ENCODE measurements around the gene KRT16.
"Not testable (repeated sequence)": the region's sequence is repeated elsewhere in the genome, so short reads cannot be mapped to it uniquely, and the experiment has no call there.

Gene KRT16

DNA sequence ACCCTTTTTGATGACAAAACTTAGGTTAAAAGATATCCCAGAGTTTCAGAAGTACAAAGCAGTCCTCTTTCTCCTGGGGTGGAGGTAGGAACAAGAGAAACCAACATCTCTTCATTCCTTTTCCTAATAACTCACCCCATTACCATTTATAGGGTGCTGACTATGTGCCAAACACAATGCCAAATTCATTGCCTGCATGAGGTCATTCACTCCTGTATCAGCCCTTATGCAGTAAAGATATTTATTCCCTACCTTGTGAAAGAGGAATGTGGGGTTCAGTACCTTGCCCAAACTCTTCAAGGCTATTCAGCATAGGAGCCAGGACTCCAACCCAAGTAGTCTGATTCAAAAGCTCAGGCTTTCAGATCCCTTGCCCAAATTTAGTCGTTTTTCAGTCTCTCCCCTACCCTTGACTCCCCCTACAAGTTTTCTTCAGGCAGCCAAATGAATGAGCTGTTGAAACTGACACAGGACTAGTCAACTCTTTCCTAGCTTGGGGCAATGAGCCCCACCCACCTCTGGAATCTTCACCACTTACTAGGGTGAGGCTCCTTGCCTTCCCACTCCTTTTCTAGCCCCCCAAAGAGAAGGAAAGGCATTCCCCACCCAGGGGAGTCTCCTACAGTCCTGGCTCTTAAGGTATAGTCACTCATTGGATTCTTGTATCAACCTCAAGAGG lies 31.7 kb downstream of the KRT16 start:
- Histone ChIP-seq H3K36me3 (ENCODE audit: control insufficient read depth, insufficient read depth, low read length) (no peaks in the 10 kb centered on the region), H3K4me3 (ENCODE audit: low read length) (no peak overlapping the region), H3K4me1 (ENCODE audit: control insufficient read depth, insufficient read depth, low read length) (peaks cover 2% of the 10 kb centered on the region; the same call in 1 of the 2 replicates), H3K9me3 (ENCODE audit: control insufficient read depth, insufficient read depth, low read length) (no peaks in the 10 kb centered on the region), H3K27me3 (ENCODE audit: control insufficient read depth, insufficient read depth, low read length) (no peaks in the 10 kb centered on the region), H3K27ac (ENCODE audit: low read length) (no peak overlapping the region)
- WGBS (ENCODE audit: insufficient coverage, insufficient read length) = no CpG with 5 or more reads among the region's 1 CpG
- DNase-seq (ENCODE audit: low read depth, low spot score) = no peak

DNA sequence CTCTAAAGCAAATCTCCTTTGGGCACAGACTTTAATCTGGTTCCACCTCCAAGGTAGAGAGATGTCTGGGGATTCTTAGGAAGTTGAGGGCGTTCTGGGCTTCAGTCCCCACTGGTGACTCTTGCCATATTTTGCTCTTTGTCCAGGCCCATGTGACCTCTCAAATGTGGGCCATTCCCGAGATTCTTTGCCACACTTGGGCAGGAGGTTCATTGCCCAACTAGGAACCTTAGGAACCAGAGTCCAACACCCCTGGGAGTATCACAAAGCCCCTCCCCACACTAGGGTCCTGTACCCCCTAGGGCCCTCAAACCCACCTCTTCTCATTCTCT lies 32.4 kb downstream of the KRT16 start:
- no peak overlapping the region for H3K27ac ChIP-seq (ENCODE audit: low read length)
- DNase-seq (ENCODE audit: low read depth, low spot score) = no peak
- no peak overlapping the region for H3K4me3 ChIP-seq (ENCODE audit: low read length)
- no CpG with 5 or more reads among the region's 2 CpGs for WGBS (ENCODE audit: insufficient coverage, insufficient read length)
- H3K4me1 ChIP-seq (ENCODE audit: control insufficient read depth, insufficient read depth, low read length) = peaks cover 2% of the 10 kb centered on the region; the same call in 1 of the 2 replicates
- H3K9me3 ChIP-seq (ENCODE audit: control insufficient read depth, insufficient read depth, low read length) = no peaks in the 10 kb centered on the region
- H3K36me3 ChIP-seq (ENCODE audit: control insufficient read depth, insufficient read depth, low read length) = no peaks in the 10 kb centered on the region
- H3K27me3 ChIP-seq (ENCODE audit: control insufficient read depth, insufficient read depth, low read length) = no peaks in the 10 kb centered on the region

DNA sequence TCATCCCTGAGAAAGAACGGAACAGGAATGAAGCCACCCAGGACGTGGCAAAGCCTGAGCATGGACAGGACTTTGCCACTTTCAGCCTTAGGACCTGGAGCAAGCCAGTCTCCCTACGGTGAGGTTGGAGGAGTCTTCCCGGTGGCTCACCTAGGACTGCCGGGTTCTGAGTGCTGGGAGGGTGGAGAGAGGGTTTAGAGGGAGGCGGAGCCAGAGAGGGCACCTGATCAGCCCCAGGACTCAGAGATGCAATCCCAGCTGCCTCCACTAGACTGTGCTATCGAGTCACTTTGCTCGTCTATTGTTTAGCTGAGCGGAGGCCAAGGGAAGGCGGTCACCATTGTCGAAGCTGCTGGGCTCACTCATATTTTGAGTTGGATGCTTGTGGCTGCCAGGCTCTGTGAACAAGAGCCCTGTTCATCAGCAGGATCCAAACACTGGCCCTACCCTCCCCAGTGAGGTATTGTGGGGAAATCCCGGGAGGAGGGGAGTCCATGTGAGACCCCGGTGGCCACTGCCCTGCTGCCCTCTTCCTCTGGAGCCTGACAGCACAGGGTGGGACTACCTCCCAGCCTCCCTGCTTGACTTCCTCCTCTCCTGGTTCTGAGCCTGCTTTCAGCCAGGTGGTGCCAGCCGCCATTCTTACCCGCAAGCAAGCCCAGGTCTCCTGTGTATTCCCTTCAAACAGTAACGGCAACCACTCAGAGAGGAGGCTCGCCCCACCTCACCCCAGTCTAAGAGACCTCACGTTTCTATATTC lies 32.9 kb downstream of the KRT16 start:
- peak; percentile 97 for DNase-seq (ENCODE audit: low read depth, low spot score)
- Histone ChIP-seq H3K27me3 (ENCODE audit: control insufficient read depth, insufficient read depth, low read length) (no peaks in the 10 kb centered on the region), H3K9me3 (ENCODE audit: control insufficient read depth, insufficient read depth, low read length) (no peaks in the 10 kb centered on the region), H3K36me3 (ENCODE audit: control insufficient read depth, insufficient read depth, low read length) (no peaks in the 10 kb centered on the region), H3K4me3 (ENCODE audit: low read length) (no peak overlapping the region), H3K27ac (ENCODE audit: low read length) (no peak overlapping the region), H3K4me1 (ENCODE audit: control insufficient read depth, insufficient read depth, low read length) (peaks cover 2% of the 10 kb centered on the region; the same call in 1 of the 2 replicates)
- no CpG with 5 or more reads among the region's 18 CpGs for whole genome bisulfite sequencing (ENCODE audit: insufficient coverage, insufficient read length)

DNA sequence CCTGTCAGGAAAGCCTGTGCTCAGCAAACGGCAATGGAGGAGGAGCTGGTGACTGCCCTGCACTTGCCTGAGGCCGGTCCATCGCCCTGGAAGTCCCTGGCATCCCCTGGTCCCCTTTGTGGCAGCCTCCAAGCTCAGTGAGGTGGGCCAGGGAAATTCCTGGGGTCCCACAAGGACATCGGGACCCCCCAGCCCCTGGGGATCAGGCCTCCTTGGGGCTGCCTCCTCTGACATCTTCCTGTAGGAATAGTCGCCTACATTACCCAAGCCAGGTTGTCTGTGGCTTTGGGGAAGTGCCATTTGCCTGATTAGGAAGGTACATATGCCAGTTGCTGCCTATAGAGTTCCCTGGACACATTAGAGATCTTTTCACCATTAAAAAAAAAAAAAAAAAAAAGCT lies 33.6 kb downstream of the KRT16 start:
- Histone ChIP-seq H3K27me3 (ENCODE audit: control insufficient read depth, insufficient read depth, low read length) (no peaks in the 10 kb centered on the region), H3K4me1 (ENCODE audit: control insufficient read depth, insufficient read depth, low read length) (peaks cover 2% of the 10 kb centered on the region; the same call in 1 of the 2 replicates), H3K9me3 (ENCODE audit: control insufficient read depth, insufficient read depth, low read length) (no peaks in the 10 kb centered on the region), H3K27ac (ENCODE audit: low read length) (no peak overlapping the region), H3K36me3 (ENCODE audit: control insufficient read depth, insufficient read depth, low read length) (no peaks in the 10 kb centered on the region), H3K4me3 (ENCODE audit: low read length) (no peak overlapping the region)
- no CpG with 5 or more reads among the region's 5 CpGs for WGBS (ENCODE audit: insufficient coverage, insufficient read length)
- no peak for DNase-seq (ENCODE audit: low read depth, low spot score)

DNA sequence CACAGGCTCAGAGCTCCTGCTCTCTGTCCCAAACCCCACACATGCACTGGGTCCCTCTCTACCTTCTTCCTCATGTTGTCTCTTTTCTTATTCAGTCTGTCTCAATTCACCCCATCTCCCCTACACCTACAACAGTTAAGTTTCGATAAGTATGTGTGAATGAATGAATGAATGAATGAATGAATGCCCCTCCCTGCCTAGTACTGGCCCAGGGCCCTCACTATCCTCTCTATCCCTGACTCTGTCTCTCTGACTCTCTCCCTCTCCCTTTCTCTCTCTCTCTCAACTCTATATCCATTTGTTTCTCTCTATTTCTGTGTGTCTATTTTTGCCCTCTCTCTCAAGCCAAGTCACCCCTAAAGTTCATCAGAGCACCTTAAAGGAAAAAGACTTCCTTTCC lies 34.0 kb downstream of the KRT16 start:
- Histone ChIP-seq H3K27me3 (ENCODE audit: control insufficient read depth, insufficient read depth, low read length) (no peaks in the 10 kb centered on the region), H3K27ac (ENCODE audit: low read length) (no peak overlapping the region), H3K4me1 (ENCODE audit: control insufficient read depth, insufficient read depth, low read length) (peaks cover 2% of the 10 kb centered on the region; the same call in 1 of the 2 replicates), H3K36me3 (ENCODE audit: control insufficient read depth, insufficient read depth, low read length) (no peaks in the 10 kb centered on the region), H3K4me3 (ENCODE audit: low read length) (no peak overlapping the region), H3K9me3 (ENCODE audit: control insufficient read depth, insufficient read depth, low read length) (no peaks in the 10 kb centered on the region)
- no peak for DNase-seq (ENCODE audit: low read depth, low spot score)
- no CpG with 5 or more reads among the region's 1 CpG for WGBS (ENCODE audit: insufficient coverage, insufficient read length)

DNA sequence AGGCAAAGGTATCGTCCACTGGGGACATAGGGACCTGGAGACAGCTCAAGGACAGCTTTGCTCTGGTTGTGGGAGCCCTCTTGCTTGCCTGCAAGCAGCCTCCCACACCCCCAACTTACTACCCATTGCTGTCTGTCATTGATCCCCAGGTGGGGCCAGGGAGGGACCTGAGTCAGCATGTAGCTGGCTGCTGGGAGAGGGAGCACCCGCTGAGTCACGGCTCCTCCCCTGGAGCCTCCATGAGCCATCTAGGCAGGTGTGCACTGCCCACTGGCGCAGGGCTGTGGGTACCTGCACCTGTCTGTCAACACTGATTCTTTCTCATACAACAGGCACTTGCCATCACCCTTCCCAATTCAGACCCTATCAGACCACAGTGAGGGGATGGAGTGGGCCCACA lies 35.8 kb downstream of the KRT16 start:
- WGBS (ENCODE audit: insufficient coverage, insufficient read length) = no CpG with 5 or more reads among the region's 4 CpGs
- H3K4me1 ChIP-seq (ENCODE audit: control insufficient read depth, insufficient read depth, low read length); H3K27me3 ChIP-seq (ENCODE audit: control insufficient read depth, insufficient read depth, low read length); H3K4me3 ChIP-seq (ENCODE audit: low read length); DNase-seq (ENCODE audit: low read depth, low spot score); H3K9me3 ChIP-seq (ENCODE audit: control insufficient read depth, insufficient read depth, low read length); H3K27ac ChIP-seq (ENCODE audit: low read length); H3K36me3 ChIP-seq (ENCODE audit: control insufficient read depth, insufficient read depth, low read length): not testable (repeated sequence)

DNA sequence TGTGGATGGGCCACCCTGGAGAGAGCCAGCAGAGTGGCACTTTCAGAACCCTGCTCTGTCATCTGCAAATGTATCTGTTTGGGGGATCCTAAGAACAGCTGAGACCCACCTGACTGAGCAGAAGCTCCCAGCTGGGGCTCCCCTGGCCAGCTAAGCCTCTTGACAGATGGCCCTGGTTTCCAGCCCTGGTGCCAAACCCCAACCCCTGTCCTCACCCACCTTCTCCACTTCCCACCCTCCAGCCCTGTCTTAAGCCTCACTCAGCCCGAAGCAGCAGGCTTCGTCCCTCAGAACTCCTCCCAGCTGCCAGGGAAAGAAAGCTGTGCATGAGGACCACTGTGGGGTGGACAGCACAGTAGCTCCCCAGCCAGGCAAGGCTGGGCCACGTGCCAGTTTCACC lies 37.2 kb downstream of the KRT16 start:
- no peaks in the 10 kb centered on the region for H3K27me3 ChIP-seq (ENCODE audit: control insufficient read depth, insufficient read depth, low read length)
- no peak overlapping the region for H3K27ac ChIP-seq (ENCODE audit: low read length)
- H3K36me3 ChIP-seq (ENCODE audit: control insufficient read depth, insufficient read depth, low read length) = no peaks in the 10 kb centered on the region
- H3K4me1 ChIP-seq (ENCODE audit: control insufficient read depth, insufficient read depth, low read length) = peaks cover 2% of the 10 kb centered on the region; the same call in 1 of the 2 replicates
- no peak for DNase-seq (ENCODE audit: low read depth, low spot score)
- H3K4me3 ChIP-seq (ENCODE audit: low read length) = no peak overlapping the region
- H3K9me3 ChIP-seq (ENCODE audit: control insufficient read depth, insufficient read depth, low read length) = no peaks in the 10 kb centered on the region
- no CpG with 5 or more reads among the region's 3 CpGs for WGBS (ENCODE audit: insufficient coverage, insufficient read length)

DNA sequence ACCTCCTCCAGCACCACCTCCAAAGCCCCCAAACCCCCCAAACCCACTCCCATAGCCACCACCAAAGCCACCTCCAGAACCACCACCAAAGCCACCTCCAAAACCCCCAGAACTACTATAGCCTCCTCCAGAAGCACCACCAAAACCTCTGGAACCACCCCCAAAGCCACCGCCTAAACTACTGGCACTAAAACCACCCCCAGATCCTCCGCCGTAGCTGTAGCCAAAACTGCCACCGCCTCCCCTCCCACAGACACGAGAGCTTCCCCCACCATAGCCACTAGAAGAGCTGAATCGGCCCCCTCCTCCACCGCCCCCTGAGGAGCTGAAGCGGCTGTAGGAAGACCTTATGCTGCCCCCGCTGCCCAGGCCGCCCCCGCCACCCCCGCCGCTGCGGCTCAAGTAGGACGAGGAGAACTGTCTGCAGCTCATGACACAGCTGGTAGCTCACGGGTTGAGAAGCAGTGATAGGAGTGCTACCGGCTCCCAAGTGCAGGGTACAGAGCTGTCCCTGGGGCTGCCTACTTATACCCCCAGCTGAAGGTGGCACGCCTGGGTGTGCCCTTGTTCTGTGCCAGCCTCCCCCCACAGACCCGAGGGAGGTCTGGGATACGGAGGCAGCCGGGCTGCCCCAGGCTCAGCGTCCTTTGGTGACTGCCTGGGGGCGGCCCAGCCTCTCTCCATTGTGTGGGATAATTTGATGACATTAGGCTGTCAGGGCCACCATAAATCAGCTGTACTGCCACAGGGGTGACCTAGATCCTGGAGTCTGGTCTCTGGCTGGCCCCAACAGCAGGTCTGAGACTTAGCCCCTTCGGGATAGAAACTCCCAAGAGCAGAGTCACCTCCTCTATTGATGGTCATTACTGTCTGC lies 40.8 kb downstream of the KRT16 start, which contains the start of gene KRT9:
KRT9 (minus strand) TSS at position 499 of the 874 bp plus-strand sequence; CDS start at position 432, 67 bp downstream.
- WGBS (ENCODE audit: insufficient coverage, insufficient read length) = no CpG with 5 or more reads among the region's 24 CpGs
- DNase-seq (ENCODE audit: low read depth, low spot score) = no peak
- no peaks in the 10 kb centered on the region for H3K36me3 ChIP-seq (ENCODE audit: control insufficient read depth, insufficient read depth, low read length)
- no peaks in the 10 kb centered on the region for H3K9me3 ChIP-seq (ENCODE audit: control insufficient read depth, insufficient read depth, low read length)
- H3K4me3 ChIP-seq (ENCODE audit: low read length) = no peak within 1 kb of the TSS
- no peaks in the 10 kb centered on the region for H3K27me3 ChIP-seq (ENCODE audit: control insufficient read depth, insufficient read depth, low read length)
- no peak within 1 kb of the TSS for H3K27ac ChIP-seq (ENCODE audit: low read length)
- H3K4me1 ChIP-seq (ENCODE audit: control insufficient read depth, insufficient read depth, low read length) = no peaks in the 10 kb centered on the region

DNA sequence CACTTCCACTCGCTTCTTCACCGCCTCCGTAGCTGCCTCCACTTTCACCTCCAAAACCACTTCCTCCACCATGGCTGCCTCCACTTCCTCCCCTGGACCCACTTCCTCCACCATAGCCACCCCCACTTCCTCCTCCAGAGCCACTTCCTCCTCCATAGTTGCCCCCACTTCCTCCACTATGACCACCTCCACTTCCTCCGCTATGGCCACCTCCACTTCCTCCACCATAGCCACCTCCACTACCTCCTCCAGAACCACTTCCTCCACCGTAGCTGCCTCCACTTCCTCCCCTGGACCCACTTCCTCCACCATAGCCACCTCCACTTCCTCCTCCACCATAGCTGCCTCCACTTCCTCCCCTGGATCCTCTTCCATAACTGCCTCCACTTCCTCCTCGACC lies 45.2 kb downstream of the KRT16 start:
- Histone ChIP-seq H3K27me3 (ENCODE audit: control insufficient read depth, insufficient read depth, low read length) (no peaks in the 10 kb centered on the region), H3K27ac (ENCODE audit: low read length) (no peak overlapping the region), H3K9me3 (ENCODE audit: control insufficient read depth, insufficient read depth, low read length) (no peaks in the 10 kb centered on the region), H3K4me1 (ENCODE audit: control insufficient read depth, insufficient read depth, low read length) (no peaks in the 10 kb centered on the region), H3K36me3 (ENCODE audit: control insufficient read depth, insufficient read depth, low read length) (no peaks in the 10 kb centered on the region), H3K4me3 (ENCODE audit: low read length) (no peak overlapping the region)
- DNase-seq (ENCODE audit: low read depth, low spot score) = no peak
- no CpG with 5 or more reads among the region's 6 CpGs for WGBS (ENCODE audit: insufficient coverage, insufficient read length)

DNA sequence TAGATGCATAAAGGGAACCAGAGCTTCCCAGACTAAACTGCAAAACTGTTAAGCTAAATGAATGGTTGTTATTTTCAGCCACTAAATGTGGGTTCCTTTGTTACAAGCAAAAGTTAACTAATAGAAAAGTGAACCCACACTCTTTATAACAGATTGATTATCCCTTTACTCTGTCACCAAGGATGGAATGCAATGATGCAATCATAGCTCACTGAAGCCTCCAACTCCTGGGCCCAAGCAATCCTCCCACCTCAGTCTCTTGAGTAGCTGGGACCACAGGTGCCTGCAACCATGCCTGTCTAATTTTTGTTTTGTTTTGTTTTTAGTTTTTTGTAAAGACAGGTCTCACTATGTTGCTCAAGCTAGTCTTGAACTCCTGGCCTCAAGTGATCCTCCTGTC lies 47.2 kb downstream of the KRT16 start:
- no peaks in the 10 kb centered on the region for H3K27me3 ChIP-seq (ENCODE audit: control insufficient read depth, insufficient read depth, low read length)
- H3K9me3 ChIP-seq (ENCODE audit: control insufficient read depth, insufficient read depth, low read length) = no peaks in the 10 kb centered on the region
- no peaks in the 10 kb centered on the region for H3K4me1 ChIP-seq (ENCODE audit: control insufficient read depth, insufficient read depth, low read length)
- no peak for DNase-seq (ENCODE audit: low read depth, low spot score)
- no peak overlapping the region for H3K27ac ChIP-seq (ENCODE audit: low read length)
- no peak overlapping the region for H3K4me3 ChIP-seq (ENCODE audit: low read length)
- no peaks in the 10 kb centered on the region for H3K36me3 ChIP-seq (ENCODE audit: control insufficient read depth, insufficient read depth, low read length)

All from iPS DF 6.9 (cell line).